Activated naive CD4-positive, alpha-beta T cell treated with anti-CD3 and anti-CD28 coated beads, Interleukin-2, amount 50 U/mL, for 72 hours (primary cell): ENCODE data around the gene PARP8. TPM values are rescaled to one million over a fixed set of nuclear protein-coding genes. Genes with fewer than 3 reads are reported as not detected.

Source experiments
- ATAC-seq, 2 donors: fragments of 150-1000 bp; cut with Tn5 transposase; 2 replicates each; pipeline ENCODE4 v1.10.0; 2021; ENCODE audit warnings: mild to moderate bottlenecking in 2 of 2, moderate library complexity in 2 of 2
- DNase-seq, 2 donors: peaks; one replicate each; pipeline ENCODE4 v3.0.0; 2021 to 2022; ENCODE audit warnings: low spot score in 2 of 2
- H3K27ac Mint-ChIP-seq, 2 donors: one replicate each; pipeline ENCODE4 v1.8.0; 2022; ENCODE audit warnings: mild to moderate bottlenecking in 2 of 2, mixed read lengths in 2 of 2
- H3K36me3 Mint-ChIP-seq, 2 donors: one replicate each; pipeline ENCODE4 v1.8.0; 2022; ENCODE audit warnings: mixed read lengths in 2 of 2
- H3K9me3 Mint-ChIP-seq, 2 donors: one replicate each; pipeline ENCODE4 v1.8.0; 2022; ENCODE audit warnings: mixed read lengths in 2 of 2
- total RNA-seq, 2 donors: library from RNA; stranded (reverse); gene quantifications; one replicate each; pipeline ENCODE4 v1.2.3, GENCODE V29; 2022

Gene PARP8
- total RNA-seq, 2 donors from 2014 or later, result 29.9 to 32.7 TPM

GRCh38 chr5:50740832-50741231 lies 74.4 kb downstream of the PARP8 start:
- DNase-seq (no peak), ATAC-seq (no peak)
- Mint-ChIP-seq H3K9me3 (peaks cover 3 to 4% of the 10 kb centered on the region in 2 donors), H3K36me3 (no peaks in the 10 kb centered on the region), H3K27ac (no peak overlapping the region)

GRCh38 chr5:50744776-50745175 lies 78.3 kb downstream of the PARP8 start:
- no peak for DNase-seq
- peak; percentile 71 to 88 for ATAC-seq
- Mint-ChIP-seq H3K36me3 (no peaks in the 10 kb centered on the region), H3K9me3 (peaks cover 3 to 4% of the 10 kb centered on the region in 2 donors), H3K27ac (peak overlapping the region; percentile 31 to 63)

- Mint-ChIP-seq H3K36me3 (no peaks in the 10 kb centered on the region), H3K27ac (peak overlapping the region in 1 of 2 donors; percentile 63), H3K9me3 (no peaks in the 10 kb centered on the region)
- ATAC-seq (peak; percentile 36 to 39), DNase-seq (no peak)
These were observed 78.9 kb downstream of the PARP8 start for GRCh38 chr5:50745221-50745910.

GRCh38 chr5:50749181-50749580 lies 82.7 kb downstream of the PARP8 start:
- no peak for DNase-seq
- no peaks in the 10 kb centered on the region for H3K36me3 Mint-ChIP-seq
- no peaks in the 10 kb centered on the region for H3K9me3 Mint-ChIP-seq
- H3K27ac Mint-ChIP-seq, result peak overlapping the region in 1 of 2 donors; percentile 70
- ATAC-seq, result no peak

GRCh38 chr5:50749873-50750272 lies 83.4 kb downstream of the PARP8 start:
- ATAC-seq (no peak), DNase-seq (no peak)
- H3K27ac Mint-ChIP-seq, result peak overlapping the region in 1 of 2 donors; percentile 70
- peaks cover 0 to 2% of the 10 kb centered on the region in 2 donors for H3K36me3 Mint-ChIP-seq
- H3K9me3 Mint-ChIP-seq, result no peaks in the 10 kb centered on the region

- no peak overlapping the region for H3K27ac Mint-ChIP-seq
These were observed 84.7 kb downstream of the PARP8 start for GRCh38 chr5:50751064-50751657.

GRCh38 chr5:50752800-50753199 lies 86.4 kb downstream of the PARP8 start:
- Mint-ChIP-seq H3K9me3 (no peaks in the 10 kb centered on the region), H3K36me3 (peaks cover 0 to 13% of the 10 kb centered on the region in 2 donors), H3K27ac (no peak overlapping the region)
- DNase-seq (no peak), ATAC-seq (no peak)

More at GRCh38 chr5:50751064-50751657, 84.7 kb downstream of the PARP8 start:
- Mint-ChIP-seq H3K36me3 (peaks cover 0 to 13% of the 10 kb centered on the region in 2 donors), H3K9me3 (no peaks in the 10 kb centered on the region)
- ATAC-seq (peak; percentile 82 to 92), DNase-seq (no peak)

GRCh38 chr5:50759526-50760270 lies 93.3 kb downstream of the PARP8 start:
- Mint-ChIP-seq H3K27ac (no peak overlapping the region), H3K9me3 (no peaks in the 10 kb centered on the region), H3K36me3 (peaks cover 8 to 20% of the 10 kb centered on the region in 2 donors)
- ATAC-seq, result no peak
- no peak for DNase-seq

GRCh38 chr5:50763351-50763750 lies 96.9 kb downstream of the PARP8 start:
- H3K36me3 Mint-ChIP-seq, result peaks cover 8% of the 10 kb centered on the region in 2 donors
- DNase-seq (no peak), ATAC-seq (no peak)
- H3K27ac Mint-ChIP-seq, result no peak overlapping the region
- no peaks in the 10 kb centered on the region for H3K9me3 Mint-ChIP-seq

GRCh38 chr5:50763846-50764245 lies 97.4 kb downstream of the PARP8 start:
- no peaks in the 10 kb centered on the region for H3K9me3 Mint-ChIP-seq
- no peak for ATAC-seq
- peaks cover 8% of the 10 kb centered on the region in 2 donors for H3K36me3 Mint-ChIP-seq
- no peak for DNase-seq
- no peak overlapping the region for H3K27ac Mint-ChIP-seq

- Mint-ChIP-seq H3K27ac (no peak overlapping the region), H3K9me3 (no peaks in the 10 kb centered on the region), H3K36me3 (peaks cover 8% of the 10 kb centered on the region in 2 donors)
- no peak for DNase-seq
- no peak for ATAC-seq
These were observed 99.6 kb downstream of the PARP8 start for GRCh38 chr5:50766042-50766441.

GRCh38 chr5:50766462-50766861 lies 100.0 kb downstream of the PARP8 start:
- no peak for ATAC-seq

GRCh38 chr5:50766967-50767366 lies 100.5 kb downstream of the PARP8 start:
- peaks cover 10 to 12% of the 10 kb centered on the region in 2 donors for H3K36me3 Mint-ChIP-seq
- H3K27ac Mint-ChIP-seq, result no peak overlapping the region
- ATAC-seq (no peak), DNase-seq (no peak)
- H3K9me3 Mint-ChIP-seq, result no peaks in the 10 kb centered on the region

More at GRCh38 chr5:50766462-50766861, 100.0 kb downstream of the PARP8 start:
- Mint-ChIP-seq H3K36me3 (peaks cover 8% of the 10 kb centered on the region in 2 donors), H3K9me3 (no peaks in the 10 kb centered on the region), H3K27ac (no peak overlapping the region)
- DNase-seq, result no peak

- H3K9me3 Mint-ChIP-seq, result no peaks in the 10 kb centered on the region
- peaks cover 13 to 15% of the 10 kb centered on the region in 2 donors for H3K36me3 Mint-ChIP-seq
- no peak for ATAC-seq
- H3K27ac Mint-ChIP-seq, result no peak overlapping the region
- DNase-seq, result no peak
These were observed 101.2 kb downstream of the PARP8 start for GRCh38 chr5:50767588-50767987.

- peaks cover 21 to 25% of the 10 kb centered on the region in 2 donors for H3K36me3 Mint-ChIP-seq
- no peak for ATAC-seq
These were observed 102.2 kb downstream of the PARP8 start for GRCh38 chr5:50768634-50769033.

GRCh38 chr5:50770441-50770840 lies 104.0 kb downstream of the PARP8 start:
- ATAC-seq, result no peak
- no peak for DNase-seq
- Mint-ChIP-seq H3K36me3 (peaks cover 27 to 33% of the 10 kb centered on the region in 2 donors), H3K9me3 (peaks cover 12 to 15% of the 10 kb centered on the region in 2 donors), H3K27ac (peak overlapping the region in 1 of 2 donors; percentile 12)

More at GRCh38 chr5:50768634-50769033, 102.2 kb downstream of the PARP8 start:
- Mint-ChIP-seq H3K27ac (no peak overlapping the region), H3K9me3 (peaks cover 8 to 9% of the 10 kb centered on the region in 2 donors)
- no peak for DNase-seq
